ENCODE results near the gene KIF26B.

The KIF26B gene

DNA sequence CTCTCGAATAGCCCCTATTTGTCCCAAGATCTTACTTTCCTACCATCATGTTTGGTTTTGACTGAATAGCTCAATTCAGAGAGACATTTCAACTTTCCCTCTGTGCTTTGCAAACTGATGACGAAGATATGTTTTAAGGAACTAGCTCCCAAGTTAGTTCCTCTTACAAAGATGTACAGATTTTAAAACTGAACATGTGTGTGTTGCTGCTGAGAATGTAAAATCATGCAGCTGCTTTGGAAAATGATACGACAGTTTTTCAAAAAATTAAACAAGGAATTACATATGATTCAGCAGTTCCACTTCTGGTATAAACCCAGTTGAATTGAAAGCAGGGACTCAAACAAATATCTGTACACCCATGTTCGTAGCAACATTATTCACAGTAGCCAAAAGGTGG, 33.6 kb downstream of the KIF26B start:
- Histone ChIP-seq H3K4me3 (ENCODE audit: low read depth, low read length, poor library complexity, severe bottlenecking) (no peak overlapping the region), H3F3A (ENCODE audit: insufficient read depth, low read length) (no peaks in the 10 kb centered on the region), H3K36me3 (ENCODE audit: insufficient read depth, low read length) (no peaks in the 10 kb centered on the region), H3K27me3 (ENCODE audit: insufficient read depth, low read length) (no peaks in the 10 kb centered on the region), H4K20me1 (ENCODE audit: insufficient read depth, low read length) (no peaks in the 10 kb centered on the region), H3K9me2 (ENCODE audit: low read depth, low read length) (no peaks in the 10 kb centered on the region), H3K79me2 (ENCODE audit: insufficient read depth, low read length) (no peaks in the 10 kb centered on the region), H3K9ac (ENCODE audit: low read length) (no peak overlapping the region), H3K4me2 (ENCODE audit: low read length) (no peak overlapping the region), H3K4me1 (ENCODE audit: insufficient read depth, low read length, severe bottlenecking) (no peaks in the 10 kb centered on the region), H2AFZ (ENCODE audit: low read length) (no peak overlapping the region), H3K27ac (ENCODE audit: low read depth, low read length, poor library complexity, severe bottlenecking) (no peak overlapping the region), H3K9me3 (ENCODE audit: low read length) (no peaks in the 10 kb centered on the region)
- TF ChIP-seq CTCF (IDR thresholded peaks at IDR 0.05; ENCODE audit: low read length) = no peak
- TF ChIP-seq EZH2 (IDR thresholded peaks at IDR 0.05; ENCODE audit: borderline replicate concordance, low read length) = no peak

- Histone ChIP-seq H2AFZ (ENCODE audit: low read length) (no peak overlapping the region), H3K27me3 (ENCODE audit: insufficient read depth, low read length) (no peaks in the 10 kb centered on the region), H3K4me2 (ENCODE audit: low read length) (no peak overlapping the region), H3K36me3 (ENCODE audit: insufficient read depth, low read length) (no peaks in the 10 kb centered on the region), H3K4me1 (ENCODE audit: insufficient read depth, low read length, severe bottlenecking) (no peaks in the 10 kb centered on the region), H3K9ac (ENCODE audit: low read length) (no peak overlapping the region), H3K4me3 (ENCODE audit: low read depth, low read length, poor library complexity, severe bottlenecking) (no peak overlapping the region), H3K79me2 (ENCODE audit: insufficient read depth, low read length) (no peaks in the 10 kb centered on the region), H3F3A (ENCODE audit: insufficient read depth, low read length) (no peaks in the 10 kb centered on the region), H3K9me2 (ENCODE audit: low read depth, low read length) (no peaks in the 10 kb centered on the region), H4K20me1 (ENCODE audit: insufficient read depth, low read length) (no peaks in the 10 kb centered on the region), H3K9me3 (ENCODE audit: low read length) (no peaks in the 10 kb centered on the region), H3K27ac (ENCODE audit: low read depth, low read length, poor library complexity, severe bottlenecking) (no peak overlapping the region)
- TF ChIP-seq CTCF (IDR thresholded peaks at IDR 0.05; ENCODE audit: low read length) (no peak), EZH2 (IDR thresholded peaks at IDR 0.05; ENCODE audit: borderline replicate concordance, low read length) (no peak)
Measured at GRCh38 chr1:245195398-245195797, 40.6 kb downstream of the KIF26B start.

GRCh38 chr1:245197121-245197520, 42.3 kb downstream of the KIF26B start:
- Histone ChIP-seq H4K20me1 (ENCODE audit: insufficient read depth, low read length) (no peaks in the 10 kb centered on the region), H3K79me2 (ENCODE audit: insufficient read depth, low read length) (no peaks in the 10 kb centered on the region), H3K4me2 (ENCODE audit: low read length) (no peak overlapping the region), H3K36me3 (ENCODE audit: insufficient read depth, low read length) (no peaks in the 10 kb centered on the region), H3K9me2 (ENCODE audit: low read depth, low read length) (no peaks in the 10 kb centered on the region), H3K9me3 (ENCODE audit: low read length) (no peaks in the 10 kb centered on the region), H3F3A (ENCODE audit: insufficient read depth, low read length) (no peaks in the 10 kb centered on the region), H3K4me1 (ENCODE audit: insufficient read depth, low read length, severe bottlenecking) (no peaks in the 10 kb centered on the region), H3K4me3 (ENCODE audit: low read depth, low read length, poor library complexity, severe bottlenecking) (no peak overlapping the region), H2AFZ (ENCODE audit: low read length) (no peak overlapping the region), H3K9ac (ENCODE audit: low read length) (no peak overlapping the region), H3K27me3 (ENCODE audit: insufficient read depth, low read length) (no peaks in the 10 kb centered on the region), H3K27ac (ENCODE audit: low read depth, low read length, poor library complexity, severe bottlenecking) (no peak overlapping the region)
- TF ChIP-seq EZH2 (IDR thresholded peaks at IDR 0.05; ENCODE audit: borderline replicate concordance, low read length) = no peak
- no peak for TF ChIP-seq CTCF (IDR thresholded peaks at IDR 0.05; ENCODE audit: low read length)
